IPS DF 6.9 (cell line): ENCODE data around the gene SPECC1.

Experiments
- DNase-seq: peaks from one replicate; pipeline ENCODE4 v3.0.0-alpha.2; 2013; ENCODE audit warnings: low read depth, low spot score
- H3K27ac ChIP-seq: one replicate; pipeline ENCODE4 v1.5.1; 2013; ENCODE audit warnings: low read length, control low read depth
- H3K27me3 ChIP-seq: 2 replicates; pipeline ENCODE4 v1.6.1; 2013; ENCODE audit warnings: mild to moderate bottlenecking, low read length; ENCODE audit not compliant: control insufficient read depth, insufficient read depth
- H3K36me3 ChIP-seq: 2 replicates; pipeline ENCODE4 v1.6.1; 2013; ENCODE audit warnings: low read length; ENCODE audit not compliant: control insufficient read depth, insufficient read depth
- H3K4me1 ChIP-seq: 2 replicates; pipeline ENCODE4 v1.6.1; 2013; ENCODE audit warnings: low read length; ENCODE audit not compliant: control insufficient read depth, insufficient read depth
- H3K4me3 ChIP-seq: 2 replicates; pipeline ENCODE4 v1.5.1; 2013; ENCODE audit warnings: mild to moderate bottlenecking, low read length
- H3K9me3 ChIP-seq: 2 replicates; pipeline ENCODE4 v1.6.1; 2013; ENCODE audit warnings: low read length, inconsistent platforms; ENCODE audit not compliant: control insufficient read depth, insufficient read depth
- WGBS: extraction: QIAGEN DNeasy Blood & Tissue Kit; methylation state at CpG from one replicate; pipeline ENCODE4 v1.1.7; 2013; ENCODE audit warnings: mixed read lengths, missing lambda C conversion rate; ENCODE audit not compliant: insufficient read length, insufficient coverage; 5-methylcytosine and 5-hydroxymethylcytosine counted together

The SPECC1 gene

DNA sequence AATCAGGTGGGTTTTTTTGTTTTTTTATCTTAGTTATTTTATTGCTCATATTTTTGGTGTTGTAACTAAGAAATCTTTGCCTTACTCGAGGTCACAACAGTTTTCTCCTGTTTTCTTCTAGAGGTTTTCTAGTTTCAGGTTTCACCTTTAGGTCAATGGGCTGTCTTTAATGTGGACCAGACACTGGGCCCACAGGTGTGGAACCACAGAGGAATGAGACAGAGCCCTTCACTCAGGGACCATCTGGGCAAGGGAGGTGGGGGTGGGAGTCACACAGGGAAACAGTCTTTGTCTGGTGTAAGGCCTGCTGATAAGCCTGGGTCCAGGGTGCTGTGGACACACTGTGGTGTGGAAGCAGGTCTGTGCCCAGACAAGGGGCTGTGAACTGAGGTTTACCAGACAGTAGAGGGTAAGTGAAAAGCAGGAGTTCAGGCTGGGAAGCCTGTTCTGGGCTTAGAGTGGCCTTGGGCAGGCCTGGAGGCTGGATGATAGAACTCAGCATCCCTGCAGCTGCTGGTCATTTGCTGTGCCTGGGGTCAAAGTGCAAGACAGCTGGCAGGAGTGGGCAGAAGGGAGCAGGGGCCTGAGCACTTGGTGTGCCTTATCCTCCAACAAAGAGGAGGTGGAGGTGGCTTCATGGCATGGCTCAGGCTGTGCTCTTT, 75.6 kb downstream of the SPECC1 start:
- H3K27ac ChIP-seq: no peak overlapping the region
- H3K27me3 ChIP-seq: no peaks in the 10 kb centered on the region
- peaks cover 1% of the 10 kb centered on the region; the same call in 1 of the 2 replicates for H3K4me1 ChIP-seq

DNA sequence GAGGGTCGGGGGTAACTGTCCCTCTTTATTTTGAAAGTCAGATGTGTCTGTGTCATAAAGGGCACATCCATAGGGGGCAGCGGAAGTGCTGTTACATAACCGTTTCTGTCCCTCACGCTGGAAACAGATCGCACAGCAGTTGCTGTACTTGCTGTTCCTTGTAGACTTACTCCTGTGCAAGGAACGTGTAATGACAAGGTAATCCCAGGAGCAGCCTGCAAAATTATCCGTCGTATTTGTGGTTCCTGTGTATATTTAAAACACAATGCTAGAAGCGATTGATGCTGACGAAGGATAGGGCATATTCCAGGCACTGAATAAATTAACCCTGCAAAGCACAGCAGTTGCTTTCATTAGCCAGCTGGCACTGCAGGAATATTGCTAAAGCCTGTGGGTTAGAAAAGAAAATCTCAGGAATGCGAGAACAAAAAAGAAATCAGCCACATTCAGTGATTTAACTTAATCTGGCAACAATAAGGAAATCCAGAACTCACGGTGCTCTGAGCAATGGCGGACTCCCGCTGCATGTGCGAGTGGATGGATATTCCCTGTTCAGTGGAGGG, 76.2 kb downstream of the SPECC1 start:
- DNase-seq: no peak
- no peaks in the 10 kb centered on the region for H3K9me3 ChIP-seq
- no CpG with 5 or more reads among the region's 15 CpGs for WGBS
- no peaks in the 10 kb centered on the region for H3K27me3 ChIP-seq
- H3K4me1 ChIP-seq: peaks cover 1% of the 10 kb centered on the region; the same call in 1 of the 2 replicates
- no peak overlapping the region for H3K4me3 ChIP-seq
- no peak overlapping the region for H3K27ac ChIP-seq
- no peaks in the 10 kb centered on the region for H3K36me3 ChIP-seq

More for the DNA sequence above, 75.6 kb downstream of the SPECC1 start:
- no CpG with 5 or more reads among the region's 1 CpG for WGBS
- H3K9me3 ChIP-seq: no peaks in the 10 kb centered on the region
- DNase-seq: no peak
- no peaks in the 10 kb centered on the region for H3K36me3 ChIP-seq
- no peak overlapping the region for H3K4me3 ChIP-seq

DNA sequence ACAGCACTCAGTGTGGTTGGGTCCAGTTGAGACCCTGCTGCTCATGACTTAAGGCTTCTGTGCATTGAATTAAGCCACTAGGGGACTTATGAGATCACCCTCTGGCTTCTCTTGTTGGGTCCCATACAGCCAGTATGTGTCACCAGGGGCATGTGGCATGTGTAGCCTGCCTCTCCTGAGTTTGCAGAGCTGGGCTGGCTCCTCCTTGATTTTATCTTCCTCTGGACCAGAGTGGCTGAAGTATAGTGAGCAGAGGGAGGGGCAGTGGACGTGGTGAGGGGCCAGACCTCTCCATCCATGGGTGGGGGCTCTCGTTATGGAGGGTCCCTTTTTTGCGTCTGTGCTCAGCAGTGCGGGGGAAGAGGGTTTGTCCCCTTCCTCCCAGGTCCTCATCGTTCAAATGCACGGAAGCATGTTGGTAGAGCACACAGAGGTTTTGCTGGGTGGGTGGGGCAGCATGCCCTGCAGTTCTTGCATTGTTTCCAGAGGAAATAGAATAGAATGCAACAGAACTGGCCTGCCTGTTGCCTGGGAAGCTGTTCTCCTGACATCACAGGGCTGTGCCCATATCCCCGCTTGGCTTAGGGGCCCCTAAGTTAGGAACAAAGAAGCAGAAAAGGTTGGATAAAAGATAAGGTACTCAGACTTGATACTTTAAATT, 77.4 kb downstream of the SPECC1 start:
- no CpG with 5 or more reads among the region's 7 CpGs for WGBS
- Histone ChIP-seq H3K27ac (no peak overlapping the region), H3K36me3 (no peaks in the 10 kb centered on the region), H3K27me3 (no peaks in the 10 kb centered on the region), H3K4me3 (no peak overlapping the region), H3K4me1 (peaks cover 1% of the 10 kb centered on the region), H3K9me3 (no peaks in the 10 kb centered on the region)
- no peak for DNase-seq

DNA sequence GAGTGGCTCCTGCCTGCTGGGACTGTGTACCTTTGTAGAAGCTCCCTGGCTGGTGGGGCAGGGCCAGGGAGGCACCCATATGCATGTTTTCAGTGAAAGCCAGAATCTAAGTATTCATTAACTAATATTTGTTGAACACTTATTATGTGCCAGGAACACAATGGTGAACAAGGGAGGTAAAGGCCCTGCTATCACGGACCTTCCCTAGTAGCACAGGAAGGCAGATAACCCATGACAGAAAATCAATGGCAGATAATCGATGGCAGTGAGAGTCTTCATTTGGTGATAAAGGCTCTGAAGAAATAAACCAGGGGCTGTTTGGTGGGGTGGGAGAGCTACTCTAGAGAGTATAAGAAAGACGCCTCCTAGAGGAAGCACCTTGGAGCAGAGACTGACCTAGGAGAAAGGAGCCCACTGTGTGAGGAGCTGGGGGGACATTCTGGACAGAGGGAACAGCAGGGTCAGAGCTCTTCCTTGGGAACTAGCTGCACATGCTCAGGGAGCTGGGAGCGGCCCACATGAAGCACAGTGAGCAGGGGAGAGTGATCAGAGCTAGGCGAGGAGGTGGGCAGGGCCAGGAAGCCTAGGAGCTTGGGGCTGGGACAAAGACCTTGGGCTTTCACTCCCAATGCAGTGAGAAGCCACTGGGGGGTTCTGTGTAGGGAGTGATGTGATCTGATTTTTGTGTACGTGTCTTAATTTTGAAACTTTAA, 78.5 kb downstream of the SPECC1 start:
- H3K27ac ChIP-seq: no peak overlapping the region
- H3K36me3 ChIP-seq: no peaks in the 10 kb centered on the region
- WGBS: no CpG with 5 or more reads among the region's 6 CpGs
- DNase-seq: no peak
- H3K4me1 ChIP-seq: peaks cover 3% of the 10 kb centered on the region
- H3K9me3 ChIP-seq: no peaks in the 10 kb centered on the region
- H3K27me3 ChIP-seq: no peaks in the 10 kb centered on the region
- no peak overlapping the region for H3K4me3 ChIP-seq

DNA sequence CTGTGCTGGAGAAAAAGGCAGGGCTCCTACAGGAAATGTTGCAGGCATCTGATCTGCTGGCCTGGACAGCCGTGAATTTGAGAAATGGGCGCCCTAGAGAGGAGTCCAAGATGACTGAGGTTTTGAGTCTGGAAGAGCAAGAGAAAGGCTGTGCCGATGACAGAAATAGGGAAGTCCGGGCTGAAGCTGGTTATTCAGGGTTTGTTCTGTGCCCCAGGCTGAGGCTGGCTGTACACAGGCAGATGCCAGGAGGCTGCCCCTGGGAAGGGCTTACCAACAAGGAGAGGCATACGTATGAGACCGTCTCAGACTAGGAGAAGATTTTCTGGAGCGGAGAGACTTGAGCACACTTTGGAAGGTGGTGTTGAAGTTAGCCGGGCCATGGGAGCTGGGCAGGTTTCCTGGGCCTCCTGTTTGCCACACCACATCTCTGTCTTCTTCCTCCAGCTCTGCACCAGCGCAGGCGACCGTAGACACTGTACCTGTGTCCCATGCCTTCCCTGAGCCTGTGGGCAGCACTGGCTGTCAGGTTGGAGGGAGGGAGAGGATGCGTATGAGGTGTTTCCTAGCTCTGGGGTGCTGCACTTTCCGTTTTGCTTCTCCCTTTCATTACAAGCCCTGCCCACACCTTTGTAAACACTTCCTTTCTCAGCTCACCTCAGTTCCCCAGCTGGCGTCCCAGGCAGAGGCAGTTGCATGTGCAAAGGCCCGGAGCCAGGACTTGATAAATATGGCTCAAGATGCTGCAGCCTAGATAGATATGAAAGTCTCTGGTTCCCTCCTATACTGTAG, 80.8 kb downstream of the SPECC1 start:
- Histone ChIP-seq H3K9me3 (no peaks in the 10 kb centered on the region), H3K27ac (no peak overlapping the region), H3K4me3 (no peak overlapping the region), H3K36me3 (no peaks in the 10 kb centered on the region), H3K27me3 (no peaks in the 10 kb centered on the region), H3K4me1 (peaks cover 5% of the 10 kb centered on the region)
- DNase-seq: no peak
- WGBS: no CpG with 5 or more reads among the region's 15 CpGs

DNA sequence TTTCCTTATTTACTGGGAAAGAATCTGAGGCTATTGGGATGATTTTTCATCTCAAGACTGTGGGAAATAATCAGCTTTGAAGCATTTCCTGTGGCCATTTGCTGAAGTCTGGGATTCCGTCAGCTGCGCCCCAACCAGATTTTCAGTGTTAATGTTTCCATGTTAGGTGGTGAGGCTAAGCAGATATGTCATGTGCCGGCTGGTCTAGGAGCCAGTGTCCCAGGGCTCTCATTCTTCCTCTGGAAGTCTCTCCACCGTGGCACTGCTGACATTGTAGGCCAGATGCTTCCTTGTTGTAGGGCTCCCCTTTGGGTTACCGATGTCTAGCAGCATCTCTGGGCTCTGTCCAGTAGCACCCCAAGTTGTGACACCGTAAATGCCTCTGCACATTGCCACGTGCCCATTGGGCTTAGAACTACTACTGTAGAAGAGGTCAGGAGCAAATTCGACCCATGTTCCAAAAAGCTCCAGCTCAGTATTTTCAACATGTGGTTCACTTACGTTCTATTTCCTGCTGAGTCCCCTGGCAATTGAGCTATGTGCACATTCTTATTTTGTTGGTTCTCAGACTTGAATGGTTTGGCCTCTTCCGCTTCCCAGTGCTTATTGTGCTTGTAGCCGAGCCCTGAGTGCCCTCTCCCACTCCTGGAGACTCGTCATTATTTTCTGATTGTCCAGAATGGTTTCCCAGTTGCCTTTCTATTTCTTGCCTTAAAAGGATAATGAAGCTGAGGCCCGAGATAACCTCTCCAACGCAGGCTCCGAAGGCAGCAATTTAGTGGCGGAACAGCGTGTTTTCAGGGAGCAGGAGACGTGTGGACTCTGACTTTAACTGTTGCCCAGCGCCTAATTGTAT, 82.2 kb downstream of the SPECC1 start:
- Histone ChIP-seq H3K27me3 (no peaks in the 10 kb centered on the region), H3K4me1 (peaks cover 8% of the 10 kb centered on the region), H3K9me3 (no peaks in the 10 kb centered on the region), H3K4me3 (no peak overlapping the region), H3K36me3 (no peaks in the 10 kb centered on the region), H3K27ac (no peak overlapping the region)
- no peak for DNase-seq
- no CpG with 5 or more reads among the region's 19 CpGs for WGBS

DNA sequence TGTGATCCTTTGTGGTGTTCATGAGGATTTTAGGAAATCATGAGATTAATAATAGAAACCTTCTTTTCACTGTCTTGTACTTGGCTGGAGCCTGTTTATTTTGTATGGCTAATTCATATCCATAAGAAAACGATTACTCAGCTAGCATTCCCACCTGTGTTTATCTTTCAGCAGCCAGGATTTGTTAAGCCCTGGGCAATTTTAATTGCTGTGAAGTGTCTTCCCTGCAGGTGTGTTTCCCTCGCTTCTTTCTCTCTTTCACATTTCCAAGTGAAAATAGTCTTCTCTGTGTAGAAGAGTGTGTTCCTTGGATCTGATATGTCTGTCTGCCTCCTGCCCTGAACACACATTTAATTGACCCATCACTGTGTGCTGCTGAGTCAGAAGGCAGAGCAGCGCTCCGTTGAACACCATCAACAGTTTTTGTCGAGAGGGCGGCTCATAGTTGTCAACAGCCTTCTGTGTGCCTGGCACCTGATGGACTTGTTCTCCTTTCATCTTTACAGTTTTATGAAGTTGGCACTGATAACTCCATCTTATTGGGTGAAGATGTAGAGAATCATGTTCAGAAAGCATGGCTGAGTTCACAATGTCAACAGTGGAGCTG, 83.2 kb downstream of the SPECC1 start:
- no CpG with 5 or more reads among the region's 6 CpGs for WGBS
- no peaks in the 10 kb centered on the region for H3K9me3 ChIP-seq
- no peak overlapping the region for H3K27ac ChIP-seq
- no peaks in the 10 kb centered on the region for H3K36me3 ChIP-seq
- no peak for DNase-seq
- H3K27me3 ChIP-seq: no peaks in the 10 kb centered on the region
- no peak overlapping the region for H3K4me3 ChIP-seq
- H3K4me1 ChIP-seq: peaks cover 8% of the 10 kb centered on the region

DNA sequence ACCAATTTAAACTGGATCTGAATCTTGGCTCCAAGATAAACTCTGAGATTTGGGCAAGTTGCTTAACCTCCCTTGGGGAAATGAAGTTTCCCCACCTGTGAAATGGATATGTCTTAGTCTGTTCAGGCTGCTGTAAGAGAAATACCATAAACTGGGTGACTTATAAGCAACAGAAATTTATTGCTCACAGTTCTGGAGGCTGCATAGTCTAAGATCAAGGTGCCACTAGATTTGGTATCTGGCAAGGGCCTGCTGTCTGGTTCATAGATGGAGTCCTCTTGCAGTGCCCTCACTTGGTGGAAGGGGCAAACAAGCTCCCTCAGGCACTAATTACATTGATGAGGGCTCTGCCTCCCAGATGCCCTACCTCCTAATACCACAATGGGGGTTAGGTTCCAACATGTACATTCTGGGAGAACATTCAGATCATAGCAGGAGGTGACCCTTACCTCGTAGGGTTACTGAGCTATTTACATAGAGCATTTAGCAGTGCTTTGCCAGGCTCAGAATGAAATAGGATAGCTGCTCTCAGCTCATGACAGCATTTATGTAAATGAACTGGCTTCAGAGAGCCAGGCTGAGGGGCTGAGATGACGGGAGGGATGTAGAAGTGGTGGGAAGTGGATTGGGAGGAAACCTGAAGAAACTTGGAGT, 83.9 kb downstream of the SPECC1 start:
- no CpG with 5 or more reads among the region's 2 CpGs for WGBS
- Histone ChIP-seq H3K4me1 (peaks cover 6% of the 10 kb centered on the region; the same call in 1 of the 2 replicates), H3K27me3 (no peaks in the 10 kb centered on the region), H3K27ac (no peak overlapping the region), H3K9me3 (no peaks in the 10 kb centered on the region), H3K36me3 (no peaks in the 10 kb centered on the region), H3K4me3 (no peak overlapping the region)
- no peak for DNase-seq

DNA sequence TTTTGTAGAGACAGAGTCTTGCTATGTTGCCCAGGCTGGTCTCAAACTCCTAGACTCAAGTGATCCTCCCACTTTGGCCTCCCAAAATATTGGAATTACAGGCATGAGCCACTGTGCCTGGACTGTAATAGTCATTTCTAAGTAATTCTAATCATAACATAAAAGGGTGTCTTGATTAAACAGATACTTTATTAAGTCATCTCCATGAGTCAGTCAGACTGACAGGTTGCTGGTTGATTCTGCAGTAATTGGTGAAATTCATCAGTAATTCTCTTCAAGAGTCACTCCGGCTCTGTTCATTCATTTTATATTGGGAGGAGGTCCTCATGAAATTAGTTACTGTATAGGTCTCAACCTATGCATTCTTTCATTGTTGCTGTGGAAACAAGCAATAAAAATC, 85.6 kb downstream of the SPECC1 start:
- H3K36me3 ChIP-seq: no peaks in the 10 kb centered on the region
- no peak overlapping the region for H3K4me3 ChIP-seq
- peaks cover 6% of the 10 kb centered on the region; the same call in 1 of the 2 replicates for H3K4me1 ChIP-seq
- H3K9me3 ChIP-seq: no peaks in the 10 kb centered on the region
- no peak for DNase-seq
- no CpG with 5 or more reads among the region's 1 CpG for WGBS
- H3K27me3 ChIP-seq: no peaks in the 10 kb centered on the region
- no peak overlapping the region for H3K27ac ChIP-seq
